HEK293T (cell line): Measurements from ENCODE around the gene CWC15.

Experiments
- BHLHE40 ChIP-seq: fragments of 450-650 bp; IDR thresholded peaks from 2 replicates; pipeline ENCODE4 v1.6.1; 2016; ENCODE audit warnings: mild to moderate bottlenecking, moderate library complexity, borderline replicate concordance
- CTBP1 ChIP-seq: fragments of 450-650 bp; IDR thresholded peaks from 2 replicates; pipeline ENCODE4 v1.6.1; 2016; ENCODE audit warnings: borderline replicate concordance
- FOXA1 ChIP-seq: fragments of 450-650 bp; IDR thresholded peaks from 2 replicates; pipeline ENCODE4 v1.6.1; 2016; ENCODE audit warnings: mild to moderate bottlenecking
- FOXM1 ChIP-seq: fragments of 450-650 bp; IDR thresholded peaks from 2 replicates; pipeline ENCODE4 v1.6.1; 2017; ENCODE audit warnings: mild to moderate bottlenecking, borderline replicate concordance
- L3MBTL2 ChIP-seq: fragments of 450-650 bp; conservative IDR thresholded peaks from 2 replicates; pipeline ENCODE4 v1.6.1; 2016; ENCODE audit warnings: mild to moderate bottlenecking
- LEF1 ChIP-seq: fragments of 450-650 bp; IDR thresholded peaks from 2 replicates; pipeline ENCODE4 v1.6.1; 2017; ENCODE audit warnings: mild to moderate bottlenecking, borderline replicate concordance
- NFRKB ChIP-seq: fragments of 450-650 bp; IDR thresholded peaks from 2 replicates; pipeline ENCODE4 v1.6.1; 2016; ENCODE audit warnings: mild to moderate bottlenecking, moderate library complexity
- SP1 ChIP-seq: fragments of 450-650 bp; IDR thresholded peaks from 2 replicates; pipeline ENCODE4 v1.6.1; 2017
- SUZ12 ChIP-seq: fragments of 450-650 bp; IDR thresholded peaks from 2 replicates; pipeline ENCODE4 v1.6.1; 2016; ENCODE audit warnings: mild to moderate bottlenecking
- TARDBP ChIP-seq: fragments of 450-650 bp; IDR thresholded peaks from 2 replicates; pipeline ENCODE4 v1.6.1; 2016
- ZNF384 ChIP-seq: fragments of 450-650 bp; IDR thresholded peaks from 2 replicates; pipeline ENCODE4 v1.6.1; 2016
- TF ChIP-seq, protein P1 (sequence below): fragments of 450-650 bp; IDR thresholded peaks from 2 replicates; pipeline ENCODE4 v1.6.1; 2016

- TF ChIP-seq SP1 (no peak), SUZ12 (no peak), FOXA1 (no peak), LEF1 (no peak), ZNF384 (no peak), TARDBP (no peak), FOXM1 (no peak), L3MBTL2 (no peak), NFRKB (no peak), CTBP1 (no peak), BHLHE40 (no peak)
- TF ChIP-seq, protein P1, sequence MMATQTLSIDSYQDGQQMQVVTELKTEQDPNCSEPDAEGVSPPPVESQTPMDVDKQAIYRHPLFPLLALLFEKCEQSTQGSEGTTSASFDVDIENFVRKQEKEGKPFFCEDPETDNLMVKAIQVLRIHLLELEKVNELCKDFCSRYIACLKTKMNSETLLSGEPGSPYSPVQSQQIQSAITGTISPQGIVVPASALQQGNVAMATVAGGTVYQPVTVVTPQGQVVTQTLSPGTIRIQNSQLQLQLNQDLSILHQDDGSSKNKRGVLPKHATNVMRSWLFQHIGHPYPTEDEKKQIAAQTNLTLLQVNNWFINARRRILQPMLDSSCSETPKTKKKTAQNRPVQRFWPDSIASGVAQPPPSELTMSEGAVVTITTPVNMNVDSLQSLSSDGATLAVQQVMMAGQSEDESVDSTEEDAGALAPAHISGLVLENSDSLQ, result no peak
Measured at GRCh38 chr11:94959179-94959578, 14.2 kb downstream of the CWC15 start.
